ENCODE results near the gene TRIO. TPM values are rescaled to one million over a fixed set of nuclear protein-coding genes. Genes with fewer than 3 reads are reported as not detected.

Gene TRIO
- total and polyA plus RNA-seq, 2 of the 8 experiments (the other 6 are each of a cell fraction or from before 2014, with no cell fraction given) = 35.1 to 69.1 TPM

DNA sequence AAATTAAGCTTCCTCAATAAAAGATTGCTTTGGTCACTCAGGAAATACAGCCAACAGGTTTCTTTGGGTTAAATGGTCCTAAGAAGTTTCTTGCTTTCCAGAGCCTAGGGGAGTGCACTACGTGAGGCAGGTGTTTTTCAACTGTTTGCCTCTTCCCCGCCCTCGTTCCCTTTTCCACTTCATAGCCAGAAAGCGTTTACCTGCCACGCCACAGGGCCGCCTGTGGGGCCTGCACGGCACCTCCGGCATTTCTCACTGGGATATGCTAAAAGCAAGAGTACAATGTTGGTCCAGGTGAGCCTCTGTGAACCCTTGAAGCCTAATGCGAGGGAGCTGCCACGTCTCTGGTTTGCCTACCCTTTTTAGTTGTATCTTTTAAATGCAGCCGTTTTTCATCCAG is 270.9 kb downstream of the TRIO start (continued):
- TF ChIP-seq SP1 (IDR thresholded peaks at IDR 0.05; ENCODE audit: low read depth, low read length) = no peak
- TF ChIP-seq JUND (IDR thresholded peaks at IDR 0.05; ENCODE audit: low read length) = no peak
- TF ChIP-seq EZH2 (IDR thresholded peaks at IDR 0.05; ENCODE audit: low read depth, low read length, severe bottlenecking) = no peak
- TF ChIP-seq RBBP5 (IDR thresholded peaks at IDR 0.05; ENCODE audit: borderline replicate concordance, low read depth, low read length) = no peak
- no peak for TF ChIP-seq BCL11A (IDR thresholded peaks at IDR 0.05; ENCODE audit: low read depth in 2 of 2, low read length in 2 of 2)
